MG63 (cell line): ENCODE results near the gene ZNF217. TPM values are rescaled to one million over a fixed set of nuclear protein-coding genes. Genes with fewer than 3 reads are reported as not detected.
"Not testable (repeated sequence)": the region's sequence is repeated elsewhere in the genome, so short reads cannot be mapped to it uniquely, and the experiment has no call there.

Experiments used
- DNase-seq: peaks from one replicate; pipeline ENCODE4 v3.0.0-alpha.2; 2020
- H3K27me3 ChIP-seq: fragments of 250-450 bp; sonication (Bioruptor Pico); 2 replicates; pipeline ENCODE4 v1.5.1; 2020; ENCODE audit warnings: mild to moderate bottlenecking, moderate library complexity
- H3K36me3 ChIP-seq: fragments of 250-450 bp; sonication (Bioruptor Pico); 2 replicates; pipeline ENCODE4 v1.5.1; 2020; ENCODE audit warnings: mild to moderate bottlenecking, moderate library complexity
- H3K4me3 ChIP-seq: fragments of 250-450 bp; sonication (Bioruptor Pico); 2 replicates; pipeline ENCODE4 v1.5.1; 2020; ENCODE audit warnings: mild to moderate bottlenecking, moderate library complexity
- H3K9me3 ChIP-seq: fragments of 250-450 bp; sonication (Bioruptor Pico); 2 replicates; pipeline ENCODE4 v1.5.1; 2020; ENCODE audit warnings: mild to moderate bottlenecking, moderate library complexity
- total RNA-seq: library from RNA; depleted of rRNA; stranded (reverse); fragments of >200 nt; shearing (Covaris generic); gene quantifications from 2 replicates; pipeline ENCODE4 v1.2.3, GENCODE V29; 2014; ENCODE audit warnings: low replicate concordance

ZNF217 gene
- total RNA-seq, 1 experiment from 2014 or later, result 15.7 TPM

- peaks cover 85% of the 10 kb centered on the region for H3K36me3 ChIP-seq
These were observed 26.2 kb downstream of the ZNF217 start for GRCh38 chr20:53567379-53567917.

GRCh38 chr20:53566623-53567022 is 27.0 kb downstream of the ZNF217 start:
- H3K27me3 ChIP-seq, DNase-seq, H3K4me3 ChIP-seq, H3K9me3 ChIP-seq: not testable (repeated sequence)
- H3K36me3 ChIP-seq, result peaks cover 77% of the 10 kb centered on the region

More at GRCh38 chr20:53567379-53567917, 26.2 kb downstream of the ZNF217 start:
- Histone ChIP-seq H3K4me3 (no peak overlapping the region), H3K27me3 (no peaks in the 10 kb centered on the region; the same call in 1 of the 2 replicates), H3K9me3 (no peaks in the 10 kb centered on the region)
- DNase-seq, result no peak

GRCh38 chr20:53565254-53565653 is 28.4 kb downstream of the ZNF217 start:
- H3K4me3 ChIP-seq, result no peak overlapping the region
- H3K9me3 ChIP-seq, result no peaks in the 10 kb centered on the region
- DNase-seq, result no peak
- H3K27me3 ChIP-seq, result no peaks in the 10 kb centered on the region
- peaks cover 65% of the 10 kb centered on the region for H3K36me3 ChIP-seq

GRCh38 chr20:53562104-53562764 is 31.4 kb downstream of the ZNF217 start:
- not testable (repeated sequence) for H3K27me3 ChIP-seq, H3K4me3 ChIP-seq, H3K9me3 ChIP-seq, DNase-seq
- peaks cover 39% of the 10 kb centered on the region for H3K36me3 ChIP-seq

GRCh38 chr20:53561505-53561904 is 32.1 kb downstream of the ZNF217 start:
- DNase-seq, result no peak
- H3K27me3 ChIP-seq, result no peaks in the 10 kb centered on the region
- no peak overlapping the region for H3K4me3 ChIP-seq
- H3K36me3 ChIP-seq, result peaks cover 31% of the 10 kb centered on the region
- H3K9me3 ChIP-seq, result no peaks in the 10 kb centered on the region

- no peak for DNase-seq
- H3K36me3 ChIP-seq, result peaks cover 15% of the 10 kb centered on the region
- H3K27me3 ChIP-seq, result no peaks in the 10 kb centered on the region
These were observed 33.8 kb downstream of the ZNF217 start for GRCh38 chr20:53559816-53560215.

GRCh38 chr20:53557130-53557529 is 36.5 kb downstream of the ZNF217 start:
- H3K27me3 ChIP-seq, result no peaks in the 10 kb centered on the region
- H3K4me3 ChIP-seq, result no peak overlapping the region
- H3K36me3 ChIP-seq, result peaks cover 2% of the 10 kb centered on the region; the same call in 1 of the 2 replicates
- no peak for DNase-seq
- no peaks in the 10 kb centered on the region for H3K9me3 ChIP-seq

More at GRCh38 chr20:53559816-53560215, 33.8 kb downstream of the ZNF217 start:
- Histone ChIP-seq H3K9me3 (no peaks in the 10 kb centered on the region), H3K4me3 (no peak overlapping the region)

GRCh38 chr20:53556267-53556897 is 37.3 kb downstream of the ZNF217 start:
- H3K27me3 ChIP-seq, result no peaks in the 10 kb centered on the region
- peaks cover 2% of the 10 kb centered on the region; the same call in 1 of the 2 replicates for H3K36me3 ChIP-seq
- H3K9me3 ChIP-seq, result no peaks in the 10 kb centered on the region
- H3K4me3 ChIP-seq, result no peak overlapping the region
- DNase-seq, result no peak

GRCh38 chr20:53555816-53556215 is 37.8 kb downstream of the ZNF217 start:
- H3K9me3 ChIP-seq, result no peaks in the 10 kb centered on the region
- DNase-seq, result no peak
- H3K27me3 ChIP-seq, result no peaks in the 10 kb centered on the region
- no peak overlapping the region for H3K4me3 ChIP-seq
- H3K36me3 ChIP-seq, result peaks cover 2% of the 10 kb centered on the region; the same call in 1 of the 2 replicates

GRCh38 chr20:53555081-53555480 is 38.6 kb downstream of the ZNF217 start:
- peaks cover 2% of the 10 kb centered on the region; the same call in 1 of the 2 replicates for H3K36me3 ChIP-seq
- no peaks in the 10 kb centered on the region for H3K9me3 ChIP-seq
- no peak overlapping the region for H3K4me3 ChIP-seq
- H3K27me3 ChIP-seq, result no peaks in the 10 kb centered on the region
- peak; percentile 19 for DNase-seq

- not testable (repeated sequence) for H3K36me3 ChIP-seq, H3K9me3 ChIP-seq, H3K4me3 ChIP-seq, DNase-seq, H3K27me3 ChIP-seq
These were observed 41.1 kb downstream of the ZNF217 start for GRCh38 chr20:53552572-53552893.

GRCh38 chr20:53551719-53552571 is 41.7 kb downstream of the ZNF217 start:
- H3K27me3 ChIP-seq, H3K4me3 ChIP-seq, DNase-seq, H3K36me3 ChIP-seq, H3K9me3 ChIP-seq: not testable (repeated sequence)

GRCh38 chr20:53550280-53551187 is 43.1 kb downstream of the ZNF217 start:
- H3K27me3 ChIP-seq, result no peaks in the 10 kb centered on the region
- no peak for DNase-seq
- no peaks in the 10 kb centered on the region for H3K9me3 ChIP-seq
- H3K36me3 ChIP-seq, result no peaks in the 10 kb centered on the region
- no peak overlapping the region for H3K4me3 ChIP-seq

GRCh38 chr20:53547664-53548239 is 45.9 kb downstream of the ZNF217 start:
- peak; percentile 10 for DNase-seq
- no peaks in the 10 kb centered on the region for H3K9me3 ChIP-seq
- no peak overlapping the region for H3K4me3 ChIP-seq
- H3K36me3 ChIP-seq, result no peaks in the 10 kb centered on the region
- H3K27me3 ChIP-seq, result no peaks in the 10 kb centered on the region

- DNase-seq, result peak; percentile 53
- Histone ChIP-seq H3K36me3 (no peaks in the 10 kb centered on the region), H3K4me3 (no peak overlapping the region), H3K9me3 (no peaks in the 10 kb centered on the region), H3K27me3 (no peaks in the 10 kb centered on the region)
These were observed 54.1 kb downstream of the ZNF217 start for GRCh38 chr20:53539516-53539915.

- not testable (repeated sequence) for H3K27me3 ChIP-seq, DNase-seq, H3K9me3 ChIP-seq, H3K36me3 ChIP-seq, H3K4me3 ChIP-seq
These were observed 57.3 kb downstream of the ZNF217 start for GRCh38 chr20:53536382-53536781.
